ENCODE measurements around the gene STIL.

DNA sequence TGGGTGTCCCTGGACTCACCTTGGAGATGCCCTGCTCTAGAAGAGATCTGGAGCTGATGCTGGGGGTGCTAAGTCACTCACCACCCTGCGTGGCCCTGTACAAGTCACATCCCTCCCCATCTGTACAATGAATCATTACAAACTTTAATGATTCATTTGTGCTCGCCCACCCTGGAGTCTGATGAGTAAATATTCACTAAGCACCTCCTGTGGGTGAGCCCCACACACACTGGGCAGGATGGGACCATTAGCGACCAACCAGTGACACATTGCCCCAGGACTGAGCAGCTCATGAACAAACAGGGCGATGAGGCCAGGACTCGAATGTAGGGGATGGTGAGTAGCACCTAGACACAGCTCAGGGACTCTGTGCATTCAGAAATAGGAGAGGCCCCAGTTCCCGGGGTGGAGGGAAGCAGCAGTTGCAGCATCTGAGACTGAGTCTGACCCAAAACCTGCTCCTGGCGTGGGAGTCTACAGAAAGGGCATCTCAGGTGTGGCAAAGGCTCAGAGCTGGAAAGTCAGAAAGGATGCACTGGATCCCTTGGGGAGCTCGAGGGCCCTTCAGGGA, 106.1 kb downstream of the STIL start:
- TF ChIP-seq ZNF274 (IDR thresholded peaks at IDR 0.05; ENCODE audit: low read depth, low read length) (no peak), SUZ12 (IDR thresholded peaks at IDR 0.05; ENCODE audit: extremely low read depth, insufficient read depth, insufficient read length) (no peak), YY1 (IDR thresholded peaks at IDR 0.05; ENCODE audit: insufficient read depth, insufficient read length) (no peak)
